H1 (cell line): ENCODE data around the gene HOXA13. TPM values are rescaled to one million over a fixed set of nuclear protein-coding genes. Genes with fewer than 3 reads are reported as not detected.

Experiments used
- CTCF ChIA-PET: fragments of 300-600 bp; sonication (Branson Sonifier 250); formaldehyde crosslinking; loops from one replicate; lab custom pipeline; 2021; ENCODE audit not compliant: partially characterized antibody; lab: Charles Lee
- POLR2A ChIA-PET: fragments of 300-600 bp; sonication (Branson Sonifier 250); formaldehyde crosslinking; loops from one replicate; lab custom pipeline; 2021; ENCODE audit warnings: inconsistent platforms; ENCODE audit not compliant: partially characterized antibody; lab: Charles Lee
- DNase-seq, 2 experiments: peaks; one replicate each; pipeline versions ENCODE4 v3.0.0 to v3.0.0-alpha.2; 2010 to 2022; ENCODE audit warnings: low spot score in 2 of 2, low read depth in 1 of 2, mixed read lengths in 1 of 2
- FAIRE-seq: peaks from 2 replicates; lab custom pipeline; 2011; peaks lifted over from hg19 to GRCh38; lab: Jason Lieb, UNC
- H2AFZ ChIP-seq: 2 replicates; pipeline ENCODE4 v1.8.1; 2012; ENCODE audit warnings: low read length, inconsistent platforms
- H2AK5ac ChIP-seq: 2 replicates; pipeline ENCODE4 v1.6.1; 2013; ENCODE audit warnings: low read depth, low read length
- H2BK120ac ChIP-seq: replicated peaks from 2 replicates; pipeline ENCODE3; 2013; ENCODE audit warnings: low read depth, low read length, inconsistent platforms
- H2BK12ac ChIP-seq: 2 replicates; pipeline ENCODE4 v1.6.1; 2013; ENCODE audit warnings: low read depth, low read length
- H2BK15ac ChIP-seq: 2 replicates; pipeline ENCODE4 v1.6.1; 2013; ENCODE audit warnings: low read length
- H2BK20ac ChIP-seq: 2 replicates; pipeline ENCODE4 v1.6.1; 2013; ENCODE audit warnings: low read length
- H2BK5ac ChIP-seq: 2 replicates; pipeline ENCODE4 v1.6.1; 2013; ENCODE audit warnings: low read depth, low read length
- H3K14ac ChIP-seq: 2 replicates; pipeline ENCODE4 v1.6.1; 2013; ENCODE audit warnings: inconsistent platforms; ENCODE audit not compliant: insufficient read length
- H3K18ac ChIP-seq: 2 replicates; pipeline ENCODE4 v1.6.1; 2013; ENCODE audit warnings: low read length; ENCODE audit errors: extremely low read depth
- H3K23ac ChIP-seq: 2 replicates; pipeline ENCODE4 v1.6.1; 2013; ENCODE audit warnings: inconsistent platforms; ENCODE audit not compliant: insufficient read length
- H3K23me2 ChIP-seq: 2 replicates; pipeline ENCODE4 v1.6.1; 2013; ENCODE audit warnings: low read depth, low read length
- H3K27ac ChIP-seq: 2 replicates; pipeline ENCODE4 v1.6.1; 2011; ENCODE audit warnings: low read depth, low read length, inconsistent platforms
- H3K27me3 ChIP-seq, 4 experiments: replicated peaks in 1 of 4; 1 replicate in 1 of 4; 2 replicates in 3 of 4; pipeline versions ENCODE4 v1.6.1 to v1.8.1; 2011 to 2013; ENCODE audit warnings: low read length in 3 of 4, mild to moderate bottlenecking in 3 of 4, inconsistent platforms in 2 of 4, mixed read lengths in 2 of 4, moderate library complexity in 1 of 4; ENCODE audit not compliant: control insufficient read depth in 3 of 4, insufficient read depth in 3 of 4; ENCODE audit errors: extremely low read depth in 1 of 4
- H3K36me3 ChIP-seq, 4 experiments: 2 replicates each; pipeline versions ENCODE4 v1.6.1 to v1.8.1; 2011 to 2013; ENCODE audit warnings: mild to moderate bottlenecking in 4 of 4, low read length in 3 of 4, moderate library complexity in 2 of 4, control low read depth in 1 of 4, inconsistent platforms in 1 of 4; ENCODE audit not compliant: insufficient read depth in 4 of 4, control insufficient read depth in 2 of 4
- H3K4ac ChIP-seq: replicated peaks from 2 replicates; pipeline ENCODE3; 2013; ENCODE audit warnings: low read length, low read depth, mixed read lengths, inconsistent platforms; ENCODE audit not compliant: insufficient read length
- H3K4me1 ChIP-seq, 4 experiments: replicated peaks in 1 of 4; 1 replicate in 1 of 4; 2 replicates in 3 of 4; pipeline versions ENCODE4 v1.6.1 to v1.8.1; 2011 to 2013; ENCODE audit warnings: low read length in 3 of 4, inconsistent platforms in 2 of 4, mixed read lengths in 1 of 4; ENCODE audit not compliant: insufficient read depth in 4 of 4, control insufficient read depth in 3 of 4
- H3K4me2 ChIP-seq, 2 experiments: 2 replicates each; pipeline versions ENCODE4 v1.6.1 to v1.8.1; 2011 to 2013; ENCODE audit warnings: low read depth in 2 of 2, low read length in 2 of 2, control low read depth in 1 of 2, inconsistent platforms in 1 of 2, mild to moderate bottlenecking in 1 of 2; ENCODE audit not compliant: insufficient read depth in 1 of 2
- H3K4me3 ChIP-seq, 4 experiments: fragments of 200-600, 300-600 bp in 1 of 4; sonication (generic), shearing (Covaris generic), sonication (Bioruptor Twin) in 1 of 4; 2 replicates each; pipeline versions ENCODE4 v1.5.1 to v1.8.1; 2011 to 2016; ENCODE audit warnings: low read length in 4 of 4, low read depth in 3 of 4, control low read depth in 2 of 4, inconsistent platforms in 2 of 4, mild to moderate bottlenecking in 2 of 4, mixed read lengths in 1 of 4, moderate library complexity in 1 of 4; ENCODE audit not compliant: insufficient read depth in 2 of 4; ENCODE audit errors: extremely low read depth in 1 of 4
- H3K56ac ChIP-seq: replicated peaks from 2 replicates; pipeline ENCODE3; 2013; ENCODE audit warnings: low read depth, mild to moderate bottlenecking, mixed read lengths, low read length, inconsistent platforms; ENCODE audit not compliant: insufficient read length
- H3K79me1 ChIP-seq: 2 replicates; pipeline ENCODE4 v1.6.1; 2013; ENCODE audit warnings: low read depth, low read length, control low read depth
- H3K79me2 ChIP-seq, 2 experiments: 2 replicates each; pipeline versions ENCODE4 v1.6.1 to v1.8.1; 2012 to 2013; ENCODE audit warnings: low read length in 2 of 2, mild to moderate bottlenecking in 2 of 2, inconsistent platforms in 1 of 2; ENCODE audit not compliant: insufficient read depth in 2 of 2, control insufficient read depth in 1 of 2
- H3K9ac ChIP-seq, 4 experiments: replicated peaks in 1 of 4; 1 replicate in 1 of 4; 2 replicates in 3 of 4; pipeline versions ENCODE4 v1.6.1 to v1.8.1; 2011 to 2013; ENCODE audit warnings: low read depth in 3 of 4, low read length in 3 of 4, control low read depth in 2 of 4, mild to moderate bottlenecking in 2 of 4, moderate library complexity in 2 of 4, inconsistent platforms in 1 of 4; ENCODE audit errors: extremely low read depth in 1 of 4
- H3K9me3 ChIP-seq, 2 experiments: 2 replicates each; pipeline versions ENCODE4 v1.6.1 to v1.8.1; 2012 to 2013; ENCODE audit warnings: mild to moderate bottlenecking in 2 of 2, moderate library complexity in 2 of 2, control low read depth in 1 of 2, inconsistent platforms in 1 of 2, low read depth in 1 of 2, low read length in 1 of 2, mixed read lengths in 1 of 2; ENCODE audit not compliant: insufficient read depth in 2 of 2
- H4K20me1 ChIP-seq, 2 experiments: replicated peaks in 1 of 2; 2 replicates each; pipeline versions ENCODE3 to v1.8.1; 2011 to 2013; ENCODE audit warnings: inconsistent platforms in 2 of 2, low read length in 2 of 2, mild to moderate bottlenecking in 1 of 2; ENCODE audit not compliant: insufficient read depth in 2 of 2, control insufficient read depth in 1 of 2
- H4K5ac ChIP-seq: 2 replicates; pipeline ENCODE4 v1.6.1; 2013; ENCODE audit warnings: low read length, low read depth, mixed read lengths, inconsistent platforms; ENCODE audit not compliant: insufficient read length
- H4K8ac ChIP-seq: 2 replicates; pipeline ENCODE4 v1.8.0; 2013; ENCODE audit warnings: mild to moderate bottlenecking, moderate library complexity, low read length, inconsistent platforms; ENCODE audit not compliant: insufficient read depth; ENCODE audit errors: extremely low read depth
- H4K91ac ChIP-seq: replicated peaks from 2 replicates; pipeline ENCODE3; 2013; ENCODE audit warnings: low read length, mixed read lengths, inconsistent platforms; ENCODE audit not compliant: insufficient read length
- CBX8 ChIP-seq: fragments of 300-800, 300-1000 bp; sonication (generic); IDR thresholded peaks from 2 replicates; pipeline ENCODE4 v1.7.1; 2016; ENCODE audit warnings: low read depth, low read length, borderline replicate concordance
- KDM1A ChIP-seq: fragments of 200-600, 300-600 bp; sonication (generic); IDR thresholded peaks from 2 replicates; pipeline ENCODE4 v1.7.1; 2016; ENCODE audit warnings: mild to moderate bottlenecking, low read length, borderline replicate concordance
- NANOG ChIP-seq: IDR thresholded peaks from 2 replicates; pipeline ENCODE4 v1.6.1; 2011; ENCODE audit warnings: low read length, low read depth, mild to moderate bottlenecking, inconsistent platforms; ENCODE audit not compliant: insufficient read depth, poor library complexity, severe bottlenecking
- WGBS, 2 experiments: shearing (Covaris generic) in 1 of 2; methylation state at CpG; one replicate each; pipeline versions ENCODE4 v1.1.6 to v1.1.7; 2013 to 2015; ENCODE audit warnings: low lambda C conversion rate in 2 of 2, mixed read lengths in 2 of 2, inconsistent platforms in 1 of 2, low coverage in 1 of 2, missing lambda C conversion rate in 1 of 2; ENCODE audit not compliant: insufficient replicate concordance in 2 of 2, insufficient coverage in 1 of 2, insufficient read length in 1 of 2; ENCODE audit errors: extremely low coverage in 1 of 2, missing lambda C conversion rate in 1 of 2; 5-methylcytosine and 5-hydroxymethylcytosine counted together
- polyA plus RNA-seq, 7 experiments: library from polyadenylated mRNA; depleted of rRNA in 3 of 7; stranded (reverse) in 5 of 7; unstranded in 2 of 7; fragments of >200 nt in 5 of 7; fragments of 200-250 nt in 2 of 7; gene quantifications; 1 replicate in 5 of 7; 2 replicates in 1 of 7; 4 replicates in 1 of 7; pipeline versions ENCODE4 v1.2.1 to v1.2.3, GENCODE V29; 2011 to 2013; ENCODE audit warnings: missing spikeins in 2 of 7, mixed read lengths in 2 of 7
- total RNA-seq: library from RNA; stranded (reverse); fragmentation: NEBNext Ultra II Directional; extraction: Animal tissue kit (Norgen Biotek cat#: 25700); gene quantifications from 2 replicates; pipeline ENCODE4 v1.2.1, GENCODE V29; 2021
- TF ChIP-seq, protein P1 (sequence below): IDR thresholded peaks from 2 replicates; pipeline ENCODE4 v1.6.1; 2012; ENCODE audit warnings: inconsistent platforms

HOXA13 gene
- total and polyA plus RNA-seq, 2 of the 8 experiments (the other 6 are each of a cell fraction or from before 2014, with no cell fraction given) = not detected

- no peak for FAIRE-seq
Observed at GRCh38 chr7:27176524-27176845, 23.4 kb downstream of the HOXA13 start.

More at GRCh38 chr7:27176524-27176845, 23.4 kb downstream of the HOXA13 start:
- H3K79me2 ChIP-seq = no peaks in the 10 kb centered on the region
- H3K23ac ChIP-seq = no peak overlapping the region
- H3K4ac ChIP-seq = no peak overlapping the region
- H2BK120ac ChIP-seq = no peak overlapping the region
- H3K9me3 ChIP-seq = no peaks in the 10 kb centered on the region; a peak in 1 of 4 replicates
- no peak overlapping the region for H4K5ac ChIP-seq
- H3K27me3 ChIP-seq = peaks cover 99 to 100% (median 100%) of the 10 kb centered on the region in 4 experiments
- 80% methylated on average over 3 of the region's 3 CpGs; no CpG with 5 or more reads in 1 of the 2 experiments for WGBS, 2 experiments
- no peak overlapping the region for H2BK5ac ChIP-seq
- H3K14ac ChIP-seq = no peak overlapping the region
- no peak overlapping the region for H3K9ac ChIP-seq
- H3K4me3 ChIP-seq = no peak overlapping the region
- no peak overlapping the region for H2AFZ ChIP-seq
- H4K91ac ChIP-seq = no peak overlapping the region
- H4K8ac ChIP-seq = no peak overlapping the region
- POLR2A ChIA-PET = no interaction called here
- no peak overlapping the region for H3K4me2 ChIP-seq
- H3K23me2 ChIP-seq = no peaks in the 10 kb centered on the region; the same call in 1 of the 2 replicates
- no peak for DNase-seq
- peak overlapping the region; percentile 75; the same call in 1 of the 2 replicates for H2BK15ac ChIP-seq
- H3K4me1 ChIP-seq = peaks cover 4 to 11% (median 5%) of the 10 kb centered on the region in 4 experiments; a peak in 5 of 7 replicates
- no peak overlapping the region for H2BK12ac ChIP-seq
- CTCF ChIA-PET = interaction anchor here (0.7 to 2.4 kb wide), 12 partner anchors 10 to 920 kb away, joined by 3 to 8 read pairs (median 4); partner anchors contain the start of gene EVX1
- no peak overlapping the region for H3K56ac ChIP-seq
- H3K27ac ChIP-seq = no peak overlapping the region
- peaks cover 0 to 18% (median 0%) of the 10 kb centered on the region in 4 experiments; a peak in 1 of 8 replicates for H3K36me3 ChIP-seq
- H3K79me1 ChIP-seq = no peaks in the 10 kb centered on the region
- H2BK20ac ChIP-seq = no peak overlapping the region
- H3K18ac ChIP-seq = no peak overlapping the region
- no peak overlapping the region for H2AK5ac ChIP-seq
- TF ChIP-seq KDM1A = no peak
- TF ChIP-seq NANOG = no peak
- TF ChIP-seq, protein P1, sequence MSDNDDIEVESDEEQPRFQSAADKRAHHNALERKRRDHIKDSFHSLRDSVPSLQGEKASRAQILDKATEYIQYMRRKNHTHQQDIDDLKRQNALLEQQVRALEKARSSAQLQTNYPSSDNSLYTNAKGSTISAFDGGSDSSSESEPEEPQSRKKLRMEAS = no peak
- 0 out of 2 replicates have a peak, but pooled peaks have one; percentile 10 for TF ChIP-seq CBX8
- peaks cover 41 to 55% of the 10 kb centered on the region in 2 experiments for H4K20me1 ChIP-seq
